Measurements from ENCODE around the gene APH1B. TPM values are rescaled to one million over a fixed set of nuclear protein-coding genes. Genes with fewer than 3 reads are reported as not detected.
"Not testable (repeated sequence)": the region's sequence is repeated elsewhere in the genome, so short reads cannot be mapped to it uniquely, and the experiment has no call there.

Gene APH1B
- 12.7 TPM for total RNA-seq

DNA sequence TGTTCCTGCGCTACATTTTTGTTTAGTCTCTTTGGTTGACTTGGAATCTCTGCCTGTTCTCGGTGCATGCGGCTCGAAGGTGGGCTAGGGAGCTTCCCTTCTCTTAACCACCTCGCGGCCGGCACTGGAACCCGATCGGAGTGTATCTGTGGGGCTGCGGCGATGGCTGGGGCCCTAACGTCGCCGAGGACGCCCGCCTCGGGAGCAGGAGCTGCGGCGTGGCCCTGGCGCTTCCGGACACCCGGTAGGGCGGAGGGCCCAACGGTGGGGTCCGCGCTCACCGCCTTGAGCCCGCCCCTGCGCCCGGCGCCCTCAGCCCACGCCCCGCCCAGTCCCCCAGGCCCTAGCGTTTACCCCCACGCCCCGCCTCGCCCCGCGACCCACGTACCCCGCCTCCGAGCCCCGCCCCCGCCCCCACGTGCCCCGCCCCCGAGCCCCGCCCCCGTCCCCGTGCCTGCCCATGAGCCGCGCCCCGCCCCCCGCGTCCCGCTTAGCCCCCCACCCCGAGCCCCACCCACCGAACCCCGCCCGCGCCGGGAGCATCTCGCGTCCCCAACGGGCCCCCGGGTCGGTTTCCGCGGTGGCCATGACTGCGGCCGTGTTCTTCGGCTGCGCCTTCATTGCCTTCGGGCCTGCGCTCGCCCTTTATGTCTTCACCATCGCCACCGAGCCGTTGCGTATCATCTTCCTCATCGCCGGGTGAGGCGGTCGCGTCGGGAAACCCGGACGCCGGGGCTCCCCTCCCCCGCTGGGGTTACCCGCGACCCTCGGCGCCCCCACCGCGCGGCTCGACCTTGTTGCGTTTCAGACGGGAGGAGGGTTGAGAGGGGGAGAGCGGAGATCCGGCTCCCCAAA, at the start of gene APH1B:
Gene APH1B (plus strand): TSS at position 568 of the 855 bp plus-strand sequence. CDS start 19 bp downstream, at position 587.
- DNase-seq = peak; percentile 93

DNA sequence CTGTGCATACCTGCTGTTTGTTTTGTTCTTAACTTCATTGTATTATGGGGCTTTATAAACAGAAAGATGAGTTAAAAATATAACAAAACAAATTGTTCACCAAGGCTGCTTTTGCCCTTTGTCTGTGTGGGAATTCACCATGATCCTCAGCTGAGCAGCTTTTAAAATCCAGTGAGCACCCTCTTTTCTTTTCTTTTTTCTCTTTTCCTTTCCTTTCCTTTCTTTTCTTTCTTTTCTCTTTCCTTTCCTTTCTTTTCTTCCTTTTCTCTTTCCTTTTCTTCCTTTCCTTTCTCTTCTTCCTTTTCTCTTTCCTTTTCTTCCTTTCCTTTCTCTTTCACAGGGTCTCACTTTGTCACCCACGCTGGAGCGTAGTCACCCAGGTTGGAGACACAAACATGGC, 49.7 kb upstream of the APH1B start:
- DNase-seq = no peak

DNA sequence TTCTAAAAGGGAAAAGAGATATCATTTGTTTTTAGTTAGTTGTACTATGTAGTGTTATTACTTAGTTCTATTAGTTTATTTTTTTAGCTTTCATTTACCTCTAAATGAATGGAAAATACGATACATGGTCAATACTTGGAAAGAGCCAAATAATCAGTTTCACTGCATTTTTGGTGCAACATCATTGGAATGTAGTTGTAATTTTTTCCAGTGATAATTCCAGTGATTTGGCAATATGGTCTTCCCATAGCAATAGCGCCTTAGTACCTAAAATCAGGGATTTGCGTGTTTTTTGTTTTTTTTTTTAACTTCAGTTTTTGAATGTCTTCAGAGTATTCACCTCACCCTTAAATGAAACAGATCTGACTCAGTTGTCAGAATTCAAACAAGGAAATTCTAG, 46.2 kb upstream of the APH1B start:
- DNase-seq = no peak

DNA sequence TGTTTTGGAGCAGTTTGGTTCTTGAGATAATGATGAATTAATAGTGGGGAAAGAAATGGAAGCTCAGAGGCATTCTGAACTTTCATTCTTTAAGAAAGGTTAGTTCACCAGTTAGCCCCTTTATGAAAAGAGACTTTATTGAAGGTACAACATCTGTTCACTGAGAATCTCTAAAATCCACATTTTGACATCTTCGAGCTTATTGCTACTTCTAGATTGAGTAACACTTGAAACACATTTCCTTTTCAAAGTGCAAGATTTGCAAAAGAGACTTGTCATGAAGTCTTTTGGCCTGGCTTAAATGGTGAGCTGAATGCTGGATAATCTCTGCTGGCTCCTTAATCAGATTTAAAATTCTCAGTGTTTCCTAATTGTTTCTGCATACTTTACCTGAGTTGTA, 45.7 kb upstream of the APH1B start:
- DNase-seq = no peak

DNA sequence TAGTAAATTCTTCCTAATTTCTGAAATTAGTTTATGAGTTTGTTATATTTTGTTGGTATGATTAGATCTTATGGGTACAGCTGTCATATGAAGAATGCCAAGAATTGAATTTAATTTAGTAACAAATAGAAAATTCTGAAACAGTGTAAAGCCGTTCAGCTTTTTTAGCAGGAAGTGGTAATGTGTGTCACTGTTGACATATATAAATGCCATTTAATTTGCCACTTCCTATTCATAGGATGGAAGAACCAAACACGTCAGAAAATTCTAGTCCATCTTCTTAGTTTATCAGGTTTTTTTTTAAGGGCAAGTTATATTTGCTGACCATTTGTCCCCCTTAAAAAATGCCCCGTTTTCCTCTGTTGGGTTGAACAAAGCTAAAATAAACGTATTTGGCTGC, 45.0 kb upstream of the APH1B start:
- no peak for DNase-seq

DNA sequence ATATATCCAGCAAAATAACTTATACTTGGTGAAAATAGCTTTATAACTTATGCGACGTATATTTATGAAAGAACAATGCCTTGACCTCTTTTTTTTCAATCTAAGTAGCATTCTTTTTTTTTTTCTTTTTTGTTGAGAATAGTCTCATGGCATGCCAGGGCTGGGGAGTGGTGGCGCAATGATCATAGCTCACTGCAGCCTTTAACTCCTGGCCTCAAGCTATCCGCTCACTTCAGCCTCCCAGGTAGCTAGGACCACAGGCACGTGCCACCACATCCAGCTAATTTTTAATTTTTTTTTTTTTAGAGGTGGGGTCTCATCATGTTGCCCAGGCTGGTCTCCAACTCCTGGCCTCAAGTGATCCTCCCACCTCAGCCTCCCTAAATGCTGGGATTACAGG, 44.5 kb upstream of the APH1B start:
- no peak for DNase-seq

DNA sequence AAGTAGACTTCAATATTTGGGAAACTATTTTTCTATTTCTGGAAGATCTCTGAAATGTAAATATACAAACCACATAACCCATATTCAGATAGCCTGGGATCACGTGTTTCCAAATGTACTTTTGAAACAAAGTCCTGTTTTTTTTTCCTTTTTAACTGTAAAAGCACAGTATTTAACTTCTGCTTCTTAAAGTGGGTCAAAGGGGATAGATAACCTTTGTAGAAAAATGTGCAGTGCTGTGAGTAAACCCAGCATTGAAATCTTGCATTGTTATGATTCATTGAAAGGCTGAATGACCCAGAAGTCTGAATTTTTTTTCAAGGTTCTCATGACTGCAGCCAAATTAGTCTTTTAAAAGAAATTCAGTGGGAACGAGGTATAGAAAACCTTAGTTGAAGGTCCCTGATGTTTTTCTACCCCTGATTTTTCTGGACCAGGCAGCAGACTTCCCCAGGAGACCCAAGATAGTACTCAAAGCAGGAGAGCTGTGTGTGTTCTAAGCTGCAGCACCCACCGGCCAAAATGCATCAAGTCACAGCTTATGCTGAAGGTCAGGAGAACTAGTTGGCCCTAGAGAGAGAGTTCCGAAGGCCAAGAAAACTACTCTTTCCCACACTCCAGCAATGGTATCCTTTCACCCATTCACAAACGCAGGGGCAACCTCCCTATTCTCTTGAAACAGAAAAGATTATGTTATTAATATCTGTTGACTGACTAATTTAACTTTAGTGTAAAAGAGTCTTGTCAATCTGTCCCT, 43.6 kb upstream of the APH1B start:
- DNase-seq = no peak

DNA sequence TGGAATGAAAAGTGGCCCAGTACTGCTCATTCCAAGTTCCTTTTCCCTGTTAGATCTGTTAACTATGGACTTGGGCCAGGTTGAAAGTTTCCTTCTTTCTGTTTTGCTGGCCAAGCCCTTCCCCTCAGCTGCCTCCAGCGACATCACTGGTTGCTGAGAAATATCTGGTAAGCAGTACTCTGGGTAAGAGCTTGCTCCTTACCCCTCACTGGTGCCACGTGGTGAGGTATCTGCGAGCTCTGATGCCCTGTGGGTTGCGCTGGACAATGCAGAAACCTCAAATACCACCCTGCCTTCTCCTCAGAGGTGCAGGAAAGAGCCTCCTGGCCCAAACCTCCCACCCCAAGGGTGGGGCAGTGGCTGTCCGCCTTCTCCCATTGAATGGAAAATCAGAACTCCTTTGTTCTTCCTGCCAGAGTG, 42.9 kb upstream of the APH1B start:
- peak; percentile 60 for DNase-seq

DNA sequence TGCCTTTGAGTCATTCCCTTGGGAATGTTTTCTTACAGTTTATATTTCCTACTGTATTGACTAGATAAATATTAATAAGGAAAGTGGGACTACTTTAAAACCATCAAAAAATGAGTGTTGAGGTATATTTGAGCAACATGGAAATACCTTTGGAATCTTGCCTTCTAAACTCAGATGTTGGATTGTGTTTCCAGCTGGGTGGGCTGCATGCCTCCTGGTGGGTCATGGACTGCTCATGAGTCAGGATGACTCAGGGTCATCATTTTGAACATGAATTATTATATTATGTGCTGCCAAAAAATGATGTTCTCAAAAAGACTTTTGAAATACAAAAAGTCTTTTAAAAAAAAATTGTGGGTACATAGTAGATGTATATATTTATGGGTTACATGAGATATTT, 41.1 kb upstream of the APH1B start:
- DNase-seq = no peak

DNA sequence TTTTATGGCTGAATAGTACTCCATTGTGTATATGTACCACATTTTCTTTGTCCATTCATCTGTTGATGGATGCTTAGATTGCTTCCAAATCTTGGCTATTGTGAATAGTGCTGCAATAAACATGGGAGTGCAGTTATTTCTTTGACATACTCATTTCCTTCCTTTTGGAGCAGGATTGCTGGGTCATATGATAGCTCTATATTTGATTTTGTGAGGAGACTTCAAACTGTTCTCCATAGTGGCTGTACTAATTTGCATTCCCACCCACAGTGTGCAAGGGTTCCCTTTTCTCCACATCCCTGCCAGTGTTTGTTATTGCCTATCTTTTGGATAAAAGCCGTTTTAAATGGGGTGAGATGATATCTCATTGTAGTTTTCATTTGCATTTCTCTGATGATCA, 40.3 kb upstream of the APH1B start:
- not testable (repeated sequence) for DNase-seq

DNA sequence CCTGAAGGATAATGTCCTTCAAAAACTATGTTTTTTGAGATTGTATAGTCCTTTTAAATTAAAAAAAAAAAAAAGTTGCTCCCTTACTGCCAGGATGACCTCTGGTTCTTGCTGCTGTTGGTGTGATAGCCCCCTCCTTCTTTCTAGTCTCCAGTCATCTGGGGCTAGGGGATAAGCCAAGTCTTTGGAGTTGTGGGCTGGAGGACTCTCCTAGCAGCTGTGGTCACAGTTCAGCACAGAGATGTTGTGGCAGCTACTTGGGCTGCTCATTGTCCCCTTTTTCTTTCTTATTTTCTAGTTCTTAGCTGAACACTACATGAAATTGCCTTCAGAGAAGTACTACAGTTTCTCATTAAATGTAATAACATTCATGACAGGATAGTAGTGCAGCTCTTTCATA, 39.2 kb upstream of the APH1B start:
- no peak for DNase-seq

DNA sequence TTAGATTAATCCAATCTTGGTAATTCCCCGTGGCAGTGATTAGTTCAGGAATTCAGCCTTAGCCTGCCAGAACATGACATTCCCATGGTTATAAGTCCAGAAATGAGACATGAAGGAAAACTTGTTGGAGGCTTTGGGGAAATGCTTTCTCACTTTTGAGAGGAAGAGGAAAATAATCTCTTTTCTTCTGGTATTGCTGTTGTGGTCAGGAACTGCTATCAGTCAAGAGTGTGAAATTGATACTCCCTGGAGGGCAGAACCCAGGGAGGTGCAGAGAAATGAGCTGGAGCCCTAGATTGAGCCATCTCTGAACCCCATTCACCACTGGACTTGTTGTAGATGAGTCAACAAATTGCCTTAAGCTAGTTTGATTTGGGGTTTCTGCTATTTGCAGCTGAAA, 38.6 kb upstream of the APH1B start:
- peak; percentile 69 for DNase-seq

DNA sequence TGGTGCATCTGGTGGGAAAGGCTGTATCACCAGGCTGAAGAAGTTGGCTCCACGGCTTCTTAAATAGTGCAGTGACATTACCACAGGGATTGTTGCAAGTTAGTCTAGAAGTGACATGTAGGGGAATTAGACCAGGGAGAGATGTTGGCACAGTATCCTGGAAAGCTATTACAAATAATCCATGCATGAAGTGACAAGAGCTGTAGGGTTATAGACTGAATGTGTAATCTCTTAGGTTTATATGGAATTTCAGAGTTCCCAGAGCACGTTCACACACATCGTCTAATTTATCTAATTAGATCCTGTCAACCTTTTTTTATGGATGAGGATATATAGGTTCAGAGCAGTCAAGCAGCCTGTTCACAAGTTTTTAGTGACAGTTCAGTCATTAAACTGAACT, 37.3 kb upstream of the APH1B start:
- peak; percentile 72 for DNase-seq

DNA sequence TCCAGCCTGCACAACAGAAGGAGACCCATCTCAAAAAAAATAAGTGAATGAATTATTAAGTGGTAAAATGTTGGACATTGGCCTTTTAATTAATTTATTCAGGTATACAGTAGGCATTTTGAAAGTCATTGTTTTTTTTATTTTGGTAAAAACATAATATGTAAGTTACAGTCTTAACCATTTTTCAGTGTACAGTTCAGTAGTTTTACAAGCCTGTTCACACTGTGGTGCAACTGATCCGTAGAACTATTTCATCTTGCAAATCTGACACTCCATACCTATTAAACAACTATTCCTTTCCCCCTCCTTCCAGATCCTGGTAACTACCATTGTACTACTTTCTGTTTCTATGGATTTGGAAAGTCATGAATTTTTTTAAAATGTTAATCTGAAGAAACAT, 36.1 kb upstream of the APH1B start:
- no peak for DNase-seq

DNA sequence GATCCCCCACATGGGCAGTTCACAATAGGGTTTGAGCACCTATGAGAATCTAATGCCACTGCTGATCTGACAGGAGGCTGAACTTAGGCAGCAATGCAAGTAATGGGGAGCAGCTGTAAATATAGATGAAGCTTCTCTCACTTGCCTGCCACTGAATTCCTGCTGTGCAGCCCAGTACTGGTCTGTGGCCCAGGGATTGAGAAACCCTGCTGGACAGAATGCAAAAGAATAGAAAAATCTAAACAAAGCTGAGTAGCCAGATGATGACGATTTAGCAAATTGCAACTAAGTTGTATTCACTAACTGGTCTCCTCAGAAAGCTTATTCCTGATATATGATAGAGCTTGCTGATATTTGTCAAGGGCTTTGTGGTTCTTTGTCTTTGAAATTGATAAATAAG, 34.3 kb upstream of the APH1B start:
- DNase-seq = no peak

DNA sequence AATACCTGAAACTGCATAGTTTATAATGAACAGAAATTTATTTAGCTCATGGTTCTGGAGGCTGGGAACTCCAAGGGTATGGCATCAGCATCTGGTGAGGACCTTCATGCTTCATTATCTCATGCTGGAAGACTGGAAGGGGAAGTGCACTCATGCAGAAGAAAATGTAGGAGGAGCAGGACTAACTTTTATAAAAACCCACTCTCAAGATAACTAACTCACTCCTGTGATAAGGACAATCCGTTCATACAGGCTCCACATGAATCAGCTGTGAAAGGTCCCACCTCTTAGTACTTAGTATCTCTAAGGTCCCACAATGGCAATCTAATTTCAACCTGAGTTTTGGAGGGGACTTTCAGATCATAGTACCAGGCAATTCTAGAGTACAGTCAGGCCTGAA, 33.6 kb upstream of the APH1B start:
- no peak for DNase-seq

DNA sequence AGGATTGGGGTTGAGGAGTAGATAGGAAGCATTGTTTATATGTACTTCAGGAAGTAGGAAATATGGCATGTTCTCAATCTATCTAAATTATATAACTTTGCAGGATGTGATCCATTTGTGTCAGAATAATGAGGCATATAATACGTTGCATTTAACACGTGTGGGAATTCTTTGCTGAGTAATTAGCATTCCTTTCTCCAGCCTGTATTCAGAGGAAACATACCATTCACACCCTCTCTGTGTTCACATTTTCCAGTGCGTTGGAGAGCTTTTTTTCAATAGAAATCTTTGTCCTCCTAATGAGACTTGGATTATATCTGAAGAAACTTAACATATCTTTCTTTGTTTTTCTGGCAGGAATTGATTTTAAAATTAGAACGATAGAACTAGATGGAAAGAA, 33.0 kb upstream of the APH1B start:
- DNase-seq = peak; percentile 49

DNA sequence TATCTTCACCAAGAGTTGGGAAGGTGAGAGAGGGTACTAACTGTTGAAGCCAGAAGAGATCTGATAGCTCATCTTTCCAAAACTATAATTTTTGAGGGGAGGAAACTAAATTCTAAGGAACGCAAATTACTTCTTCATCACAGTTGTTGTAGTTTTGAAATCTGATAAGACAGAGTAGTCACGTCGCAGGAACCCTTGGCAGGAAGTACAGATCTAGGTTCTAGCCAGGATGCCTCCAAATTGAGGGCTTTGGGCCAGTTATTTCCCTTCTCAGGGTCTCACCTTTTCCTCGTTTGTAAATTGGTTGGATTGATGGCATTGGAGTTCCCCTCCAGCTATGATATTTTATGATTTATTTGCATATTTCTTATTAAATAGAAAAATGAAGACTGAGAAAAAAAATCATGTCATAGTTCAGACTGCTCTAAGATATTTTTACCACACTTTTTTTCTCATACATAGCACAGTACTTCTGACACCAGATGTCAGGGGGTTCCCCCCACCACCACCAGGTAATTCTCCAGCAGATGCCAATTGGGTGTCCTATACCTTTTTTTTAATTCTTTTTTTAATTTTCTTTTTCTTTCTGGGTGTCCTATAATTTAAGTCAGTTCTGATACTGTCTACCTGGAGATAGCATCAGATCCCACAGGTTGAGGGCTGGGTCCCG, 32.3 kb upstream of the APH1B start:
- DNase-seq = no peak

DNA sequence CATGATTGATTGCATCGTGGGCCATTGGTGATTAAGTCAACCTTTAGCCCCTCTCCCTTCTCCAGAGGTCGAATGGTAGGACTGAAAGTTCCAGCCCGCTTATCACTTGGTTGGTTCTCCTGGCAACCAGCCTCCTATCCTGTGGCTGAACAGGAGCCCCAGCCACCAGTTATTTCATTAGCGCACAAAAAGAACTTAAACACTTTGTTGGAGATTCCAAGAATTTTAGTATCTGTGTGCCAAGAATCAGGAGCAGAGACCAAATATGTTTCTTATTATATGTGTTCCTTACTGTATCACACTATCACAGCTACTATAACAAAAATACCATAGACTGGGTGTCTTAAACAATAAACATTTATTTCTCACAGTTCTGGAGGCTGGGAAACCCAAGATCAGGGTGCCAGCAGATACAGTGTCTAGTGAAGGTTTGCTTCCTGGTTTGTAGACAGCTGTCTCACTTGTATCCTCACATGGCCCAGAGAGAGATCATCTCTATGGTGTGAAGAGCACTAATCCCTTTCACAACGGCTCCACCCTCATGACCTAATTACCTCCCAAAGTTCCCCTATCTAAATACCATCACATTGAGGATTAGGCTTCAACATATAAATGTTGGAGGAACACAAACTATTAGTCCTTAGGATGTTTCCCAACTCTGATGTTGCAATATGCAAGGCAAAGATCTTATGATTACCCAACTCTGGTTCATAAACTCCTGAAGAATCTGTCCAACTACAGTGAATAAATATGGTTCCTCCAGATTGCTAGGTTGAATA, 30.5 kb upstream of the APH1B start:
- DNase-seq = no peak

DNA sequence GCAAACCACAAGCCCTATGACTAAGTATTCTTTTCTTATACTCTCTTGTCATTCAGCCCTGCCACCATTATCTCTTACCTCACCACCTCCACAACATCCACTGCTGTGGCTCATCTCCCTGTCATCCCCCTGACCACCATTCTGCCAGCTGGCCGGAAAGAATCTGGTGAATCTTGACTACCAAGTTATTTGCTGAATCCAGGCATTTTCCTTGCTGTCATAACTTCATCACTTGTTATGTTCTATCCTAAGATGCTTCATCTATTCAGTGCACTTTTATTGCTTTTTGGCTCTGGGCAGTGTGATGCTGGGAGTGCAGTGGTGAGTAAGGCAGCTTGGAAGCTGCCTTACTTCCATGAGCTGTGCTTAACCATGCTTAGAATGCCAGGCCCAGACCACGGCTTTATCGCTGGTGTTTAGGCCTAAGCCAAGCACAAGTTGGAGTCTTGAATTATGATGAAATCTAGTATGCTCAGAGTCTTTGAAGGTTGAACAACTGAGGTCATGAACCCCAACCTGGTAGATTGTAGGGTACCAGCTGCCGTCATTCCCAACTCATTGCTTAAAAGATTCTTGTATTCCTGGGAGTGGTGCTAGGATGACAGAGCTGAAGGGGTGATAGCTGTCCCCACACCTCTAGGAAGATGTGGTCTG, 27.0 kb upstream of the APH1B start:
- no peak for DNase-seq

DNA sequence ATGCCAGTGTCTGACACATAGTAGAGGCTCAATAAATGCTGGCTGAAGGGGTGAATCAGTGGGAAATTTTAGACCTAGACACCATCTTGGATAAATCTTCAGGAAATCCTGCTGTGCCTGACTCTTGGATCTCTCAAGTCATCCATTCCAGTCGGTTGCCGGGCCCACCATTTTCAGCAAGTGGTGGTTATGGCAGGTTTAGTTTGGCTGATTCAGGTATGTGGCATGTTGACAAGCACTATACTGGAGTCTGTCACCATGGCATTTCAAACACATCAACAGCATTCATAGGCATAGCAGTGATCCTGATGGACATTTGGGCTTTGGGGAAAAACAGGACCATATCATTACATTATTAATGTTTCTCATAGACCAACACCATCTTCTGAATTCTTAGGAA, 25.7 kb upstream of the APH1B start:
- DNase-seq = no peak

DNA sequence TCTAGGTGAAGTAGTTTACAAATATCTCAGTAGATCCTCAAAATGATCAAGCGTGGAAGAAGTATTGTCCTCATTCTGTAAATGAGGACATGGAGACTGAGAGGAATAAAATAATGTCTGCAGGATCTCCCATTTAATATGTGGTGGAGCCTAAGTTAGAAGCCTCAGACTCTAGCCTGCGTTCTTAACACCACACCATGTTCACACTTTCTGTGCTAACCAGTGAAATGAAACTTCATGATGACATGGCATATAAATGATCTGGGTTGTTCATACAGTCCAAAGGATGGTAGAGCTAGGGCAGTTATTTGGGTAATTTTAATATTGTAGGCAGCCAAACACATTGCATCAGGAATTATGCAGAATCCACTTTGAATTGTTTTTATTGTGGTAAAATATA, 25.1 kb upstream of the APH1B start:
- DNase-seq = no peak
